Central memory CD4-positive, alpha-beta T cell (primary cell): ENCODE data around the gene HS3ST3A1.
"Not testable (repeated sequence)": the region's sequence is repeated elsewhere in the genome, so short reads cannot be mapped to it uniquely, and the experiment has no call there.

ENCODE experiments used
- DNase-seq: peaks from one replicate; pipeline ENCODE4 v3.0.0; 2022

Gene HS3ST3A1

DNA sequence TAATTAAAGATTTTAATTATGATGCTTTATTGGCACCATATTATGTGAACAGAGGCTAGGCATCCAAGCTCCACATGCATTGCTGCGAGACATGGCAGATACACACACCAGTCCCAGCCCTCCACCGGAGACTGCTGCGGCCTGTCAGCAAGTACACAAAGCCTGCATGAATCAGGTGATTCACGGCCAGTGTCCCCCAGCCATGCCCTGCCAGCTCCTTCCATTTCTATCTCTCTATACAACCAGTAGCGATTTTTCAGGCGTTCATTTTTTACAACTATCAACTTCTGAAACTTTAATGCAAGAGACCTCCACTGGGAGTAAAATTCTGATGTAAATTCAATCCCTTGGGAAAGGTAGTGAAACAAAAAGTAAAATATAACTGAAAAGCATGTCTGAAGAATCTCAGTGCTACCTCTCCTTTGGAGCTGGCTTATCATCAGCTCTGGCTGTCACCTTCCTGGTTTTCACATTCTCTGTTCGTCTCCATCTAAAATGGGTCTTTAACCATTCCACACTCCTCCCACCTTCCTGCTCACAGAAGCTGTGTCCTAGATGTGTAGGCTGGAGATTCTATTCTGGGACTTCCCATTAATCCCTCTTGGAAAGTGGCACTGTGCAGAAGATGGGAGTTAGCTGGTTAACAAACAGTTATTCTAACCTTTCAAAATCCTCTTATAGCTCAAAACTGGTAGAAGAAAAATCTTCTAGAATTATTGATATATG lies 32.2 kb downstream of the HS3ST3A1 start:
- DNase-seq: no peak

DNA sequence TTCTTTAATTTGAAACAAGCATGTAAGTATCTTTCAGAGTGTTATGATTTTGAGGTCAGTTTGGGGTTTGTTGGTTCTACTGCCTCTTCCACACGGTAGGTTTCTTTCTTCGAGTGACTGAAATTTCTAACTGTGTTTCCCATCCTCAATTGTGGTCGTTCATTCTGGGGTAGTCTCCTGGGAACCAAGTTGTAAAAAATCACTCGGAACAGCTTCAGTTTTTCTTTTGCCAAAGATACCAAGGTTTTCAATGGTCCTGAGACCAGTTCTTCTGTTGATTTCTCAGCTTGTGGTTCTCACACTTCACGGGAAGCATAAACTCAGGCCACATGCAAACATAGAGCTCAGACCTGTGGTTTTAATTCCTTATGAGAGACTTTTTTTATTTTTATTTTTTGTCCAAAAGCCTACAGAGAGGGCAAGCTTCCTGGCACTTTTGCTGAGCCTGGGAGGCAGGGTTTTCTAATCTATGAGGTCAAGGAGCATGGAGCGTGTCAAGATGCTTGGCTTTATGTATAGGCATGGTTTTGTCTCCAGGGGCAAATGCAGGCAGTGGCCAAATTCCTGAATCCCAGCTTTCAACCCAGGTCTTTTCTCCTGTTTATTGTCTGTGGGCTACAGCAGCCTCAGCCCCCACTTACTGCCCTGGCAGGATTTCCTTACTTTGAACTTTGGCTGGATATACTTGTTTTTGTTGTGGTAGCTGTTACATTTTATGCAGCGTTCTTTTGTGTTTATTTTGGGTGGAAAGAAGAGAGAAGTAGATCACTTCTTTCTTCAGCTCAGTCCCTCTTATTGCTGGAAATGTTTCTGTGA lies 32.9 kb downstream of the HS3ST3A1 start:
- no peak for DNase-seq

DNA sequence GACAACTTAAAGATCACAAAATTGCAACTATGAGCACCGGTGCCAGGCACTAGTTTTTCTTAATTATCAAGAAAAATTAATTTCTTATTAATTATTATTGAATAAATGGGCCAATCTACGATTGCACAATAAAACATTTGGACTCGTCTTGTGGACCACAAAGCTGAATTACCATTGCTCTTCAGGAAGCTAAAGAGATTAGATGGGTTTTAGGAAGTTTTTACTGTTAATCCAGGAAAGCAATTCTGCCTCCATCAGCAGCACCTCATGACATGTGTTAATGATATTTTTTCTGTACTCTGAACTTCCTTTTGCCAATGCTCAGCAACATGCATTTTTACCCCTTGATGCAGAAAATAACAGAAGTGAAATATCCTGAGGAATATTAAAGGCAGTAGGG lies 37.9 kb downstream of the HS3ST3A1 start:
- DNase-seq: no peak

DNA sequence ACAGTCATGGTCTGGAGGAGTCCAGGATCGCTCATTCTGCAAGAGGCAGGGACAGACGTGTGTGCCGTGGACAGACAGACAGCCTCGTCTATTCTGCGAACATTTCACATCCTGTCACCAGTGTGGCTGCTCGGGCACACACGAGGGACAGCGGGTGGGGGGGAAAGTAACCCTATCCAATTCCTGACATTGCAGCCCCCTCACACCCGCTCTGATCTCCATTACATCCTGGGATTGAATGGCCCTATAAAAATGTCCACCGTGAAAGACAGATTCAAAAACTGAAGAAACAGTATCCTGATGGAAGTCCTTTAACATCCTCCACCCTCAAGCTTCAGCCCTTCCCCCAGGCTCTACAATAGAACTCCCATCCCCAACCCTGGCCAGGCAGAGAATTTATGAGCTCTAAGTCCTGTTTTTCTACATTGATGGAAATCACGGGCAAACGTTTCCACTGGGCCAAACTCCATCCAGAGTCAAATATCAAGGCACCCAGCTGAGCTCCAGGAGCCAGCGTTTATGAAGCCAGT lies 39.4 kb downstream of the HS3ST3A1 start:
- no peak for DNase-seq

DNA sequence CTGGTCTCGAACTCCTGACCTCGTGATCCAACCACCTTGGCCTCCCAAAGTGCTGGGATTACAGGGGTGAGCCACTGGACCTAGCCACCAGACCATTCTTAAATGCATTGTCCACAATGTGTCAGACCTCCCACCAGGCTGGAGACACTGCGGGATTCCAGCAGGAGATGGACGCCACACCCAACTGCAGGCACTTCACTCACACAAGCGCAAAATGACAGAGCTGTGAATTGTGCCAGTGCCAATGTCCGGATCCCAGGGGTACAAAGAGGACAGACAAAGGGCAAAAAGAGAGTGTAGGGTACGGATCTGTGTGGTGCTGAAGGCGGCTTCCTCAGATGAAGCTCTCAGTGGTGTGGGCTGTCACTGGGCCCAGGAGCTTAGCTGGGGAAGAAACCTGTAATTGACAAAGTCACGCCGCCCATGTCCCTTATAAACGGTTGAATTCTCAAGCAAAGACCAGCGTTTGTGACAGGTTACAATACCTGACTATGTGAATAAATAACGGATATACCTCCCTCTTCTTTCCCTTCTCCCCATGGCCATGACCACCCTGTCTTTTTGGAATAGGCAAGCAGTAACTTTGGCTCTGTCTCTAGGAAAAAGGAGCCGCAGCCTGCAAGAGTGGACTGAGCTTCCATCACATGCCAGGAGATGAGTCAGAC lies 40.0 kb downstream of the HS3ST3A1 start:
- DNase-seq: no peak

DNA sequence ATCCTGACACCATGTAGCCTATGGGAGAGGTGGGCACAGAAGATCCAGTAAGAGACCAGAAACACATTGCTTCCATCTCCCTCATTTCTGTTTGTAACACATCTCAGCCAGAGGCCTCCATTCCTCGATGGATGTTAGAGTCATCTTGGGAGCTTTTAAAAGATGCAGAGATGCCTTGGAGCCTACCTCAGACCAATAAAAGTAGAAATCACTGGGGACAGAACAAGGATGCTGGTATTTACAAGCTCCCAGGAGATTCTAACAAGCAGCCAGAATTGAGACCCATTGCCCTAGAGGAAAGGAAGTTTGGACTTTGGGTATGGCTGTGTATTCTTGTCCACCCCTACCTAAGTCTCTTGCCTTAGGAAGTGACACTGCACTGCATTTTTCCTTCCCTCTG lies 40.8 kb downstream of the HS3ST3A1 start:
- no peak for DNase-seq

DNA sequence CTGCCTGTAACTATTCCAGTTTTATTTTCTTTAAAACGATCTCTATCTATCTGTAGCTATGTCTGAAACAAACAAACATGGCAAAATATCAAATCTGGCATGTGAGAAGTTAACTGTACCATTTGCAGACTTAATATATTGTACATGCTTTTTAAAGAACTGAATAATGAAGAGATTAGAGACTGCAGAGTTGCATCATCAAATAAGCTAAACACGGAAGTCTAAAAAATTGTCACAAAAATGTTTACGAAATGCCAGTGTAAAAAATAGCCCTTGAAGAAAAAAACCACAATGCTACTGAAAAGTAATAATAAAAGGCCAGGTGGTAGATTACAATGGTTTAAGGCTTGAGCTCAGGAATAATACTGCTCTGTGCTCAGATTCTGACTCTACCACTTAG lies 43.1 kb downstream of the HS3ST3A1 start:
- no peak for DNase-seq

DNA sequence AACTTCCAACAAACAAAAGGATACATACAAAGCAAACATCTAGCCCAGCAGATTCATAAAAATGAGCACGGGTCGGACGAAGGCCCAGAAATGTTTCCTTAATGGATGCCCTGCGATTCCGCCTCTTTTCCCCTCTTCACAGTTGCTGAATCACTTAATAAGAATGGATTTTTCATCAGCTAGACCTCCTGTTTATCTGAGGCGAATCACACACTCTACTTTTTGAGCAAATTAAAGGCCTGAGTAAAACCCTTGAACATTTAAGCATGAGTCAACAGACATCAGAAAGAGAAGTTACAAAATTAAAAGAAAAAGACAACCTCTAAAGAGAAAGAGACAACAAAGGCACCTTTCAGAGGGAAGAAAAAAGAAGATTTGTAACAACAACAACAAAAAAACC lies 44.7 kb downstream of the HS3ST3A1 start:
- no peak for DNase-seq

DNA sequence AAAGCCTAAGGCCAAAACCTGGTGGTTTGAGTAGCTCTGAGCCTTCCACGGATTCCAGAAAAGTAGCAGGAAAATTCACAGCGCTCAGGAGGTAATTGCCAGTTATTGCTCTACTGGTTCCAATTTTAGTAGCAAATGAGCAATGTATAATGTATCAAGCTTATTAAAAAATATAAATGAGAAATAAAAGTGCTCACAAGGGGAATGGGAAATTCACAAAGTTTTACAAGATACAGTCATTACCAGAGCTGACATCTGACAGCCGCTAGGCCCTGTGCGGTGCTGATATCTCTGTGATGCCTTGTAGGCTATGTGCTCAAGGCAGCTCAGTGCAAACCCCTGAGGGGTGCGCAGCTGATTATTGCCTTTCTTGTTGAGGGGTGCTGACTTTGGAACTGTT lies 47.5 kb downstream of the HS3ST3A1 start:
- no peak for DNase-seq

DNA sequence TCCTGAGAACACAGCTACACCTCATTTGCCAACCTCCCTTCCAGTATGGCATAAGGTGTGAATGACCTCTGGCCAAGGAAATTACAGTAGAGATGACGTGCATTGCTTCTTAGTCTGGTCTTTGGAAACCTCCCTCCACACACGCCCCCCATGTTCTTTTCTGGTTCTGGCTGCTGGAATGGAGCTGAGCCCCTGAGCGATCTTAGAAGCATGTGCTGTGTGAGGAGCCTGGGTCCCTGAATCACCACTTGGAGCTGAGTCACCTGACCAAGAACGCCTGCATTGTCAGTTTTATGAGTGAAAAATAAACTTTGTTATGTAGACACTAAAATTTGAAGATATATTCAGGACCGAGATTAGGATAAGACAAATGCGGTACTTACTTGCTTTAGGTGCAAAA lies 51.4 kb downstream of the HS3ST3A1 start:
- DNase-seq: no peak

DNA sequence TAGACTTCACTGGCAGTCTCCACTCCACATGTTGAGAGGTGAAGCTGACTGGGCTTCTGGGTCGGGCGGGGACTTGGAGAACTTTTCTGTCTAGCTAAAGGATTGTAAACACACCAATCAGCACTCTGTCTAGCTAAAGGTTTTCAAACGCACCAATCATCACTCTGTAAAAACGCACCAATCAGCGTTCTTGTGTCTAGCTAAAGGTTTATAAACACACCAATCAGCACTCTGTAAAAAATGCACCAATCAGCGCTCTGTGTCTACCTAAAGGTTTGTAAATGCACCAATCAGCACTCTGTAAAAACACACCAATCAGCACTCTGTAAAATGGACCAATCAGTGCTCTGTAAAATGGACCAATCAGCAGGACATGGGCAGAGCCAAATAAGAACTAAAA lies 53.2 kb downstream of the HS3ST3A1 start:
- not testable (repeated sequence) for DNase-seq

DNA sequence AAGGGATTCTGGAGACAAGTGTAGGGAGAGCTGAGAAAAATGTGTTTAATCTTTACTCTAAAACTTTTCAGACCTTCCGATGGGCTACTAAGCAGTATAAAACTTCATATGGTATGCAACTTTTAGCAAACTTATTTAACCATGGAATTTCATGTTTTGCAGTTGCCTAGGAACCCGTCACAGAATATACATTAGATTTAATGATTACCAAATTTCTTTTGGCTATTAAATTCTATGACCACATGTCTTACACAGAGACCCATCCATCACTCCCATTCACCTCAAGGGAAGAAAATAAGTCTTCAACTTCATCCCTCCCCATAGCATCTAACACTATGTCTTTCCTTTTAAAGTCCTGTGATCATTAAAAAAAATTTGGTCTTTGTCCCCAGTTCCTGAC lies 54.9 kb downstream of the HS3ST3A1 start:
- DNase-seq: no peak

DNA sequence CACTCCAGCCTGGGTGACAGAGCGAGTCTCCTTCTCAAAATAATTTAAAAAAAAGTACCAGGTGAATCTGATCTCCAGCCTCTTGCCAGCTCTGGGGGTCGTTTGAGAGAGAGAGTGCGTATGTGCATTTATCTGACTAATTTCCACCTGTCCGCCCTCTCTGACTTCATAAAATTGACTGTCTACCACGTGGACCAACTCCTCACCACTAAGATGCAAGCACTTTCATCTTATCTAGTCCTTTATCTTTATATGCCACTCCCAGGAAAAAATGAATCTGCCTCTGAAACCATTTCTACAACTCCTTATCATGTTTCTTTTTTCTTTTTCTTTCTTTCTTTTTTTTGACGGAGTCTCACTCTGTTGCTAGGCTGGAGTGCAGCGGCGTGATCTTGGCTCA lies 55.8 kb downstream of the HS3ST3A1 start:
- no peak for DNase-seq

DNA sequence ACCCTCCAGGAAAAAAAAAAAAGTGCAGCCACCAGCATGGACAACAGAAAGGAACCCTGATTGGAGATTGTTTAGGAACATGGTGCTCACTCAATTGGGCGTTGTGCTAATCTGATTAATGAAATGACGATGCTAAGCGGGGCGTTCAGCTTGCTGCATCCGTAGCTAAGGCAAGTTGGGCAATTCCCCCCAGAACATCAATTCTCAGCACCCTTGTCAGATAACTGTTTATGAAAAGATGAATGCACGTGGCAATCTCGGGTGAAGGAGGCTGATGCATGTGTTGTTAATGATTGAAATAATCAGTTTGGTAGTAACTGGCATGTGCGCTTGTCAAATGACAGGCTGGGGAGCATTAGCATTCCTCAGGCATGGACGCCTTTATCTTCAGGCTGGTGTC lies 57.0 kb downstream of the HS3ST3A1 start:
- no peak for DNase-seq

DNA sequence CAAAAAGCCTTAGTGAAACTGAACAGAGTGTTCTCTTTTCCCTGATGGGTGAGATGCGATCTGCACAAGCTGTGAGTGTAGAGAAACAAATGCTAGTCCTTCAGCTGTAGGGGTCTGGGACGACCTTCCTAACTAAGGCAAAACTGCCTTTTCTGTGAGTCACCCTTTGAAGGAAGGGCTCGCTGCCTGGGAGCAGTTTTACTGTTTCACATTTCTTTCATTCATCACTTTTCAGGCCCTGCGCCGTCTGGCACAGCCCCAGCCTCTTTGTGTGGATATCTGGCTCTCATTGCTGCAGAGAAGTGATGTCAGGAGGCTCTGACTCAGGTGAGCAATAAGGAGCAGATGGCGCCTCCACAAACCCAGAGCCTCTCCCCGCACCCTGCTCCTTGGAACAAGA lies 57.4 kb downstream of the HS3ST3A1 start:
- DNase-seq: no peak

DNA sequence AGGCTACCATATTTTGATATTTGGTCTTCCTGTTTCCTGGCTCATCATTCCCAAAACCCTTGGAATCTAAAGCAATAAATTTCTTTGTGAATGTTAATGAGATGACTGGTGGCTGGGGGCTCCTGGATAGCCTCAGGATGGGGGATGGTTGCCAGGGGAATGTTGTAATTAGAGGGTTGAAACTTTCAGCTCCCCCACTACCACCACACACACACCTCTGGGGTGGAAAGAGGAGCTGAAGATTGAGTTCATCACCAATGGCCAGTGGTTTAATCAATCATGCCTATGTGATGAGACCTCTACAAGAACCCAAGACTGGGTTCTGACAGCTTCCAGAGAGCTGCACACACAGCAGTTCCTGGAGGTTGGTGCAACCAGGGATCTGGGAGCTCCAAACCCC lies 59.1 kb downstream of the HS3ST3A1 start:
- DNase-seq: no peak

DNA sequence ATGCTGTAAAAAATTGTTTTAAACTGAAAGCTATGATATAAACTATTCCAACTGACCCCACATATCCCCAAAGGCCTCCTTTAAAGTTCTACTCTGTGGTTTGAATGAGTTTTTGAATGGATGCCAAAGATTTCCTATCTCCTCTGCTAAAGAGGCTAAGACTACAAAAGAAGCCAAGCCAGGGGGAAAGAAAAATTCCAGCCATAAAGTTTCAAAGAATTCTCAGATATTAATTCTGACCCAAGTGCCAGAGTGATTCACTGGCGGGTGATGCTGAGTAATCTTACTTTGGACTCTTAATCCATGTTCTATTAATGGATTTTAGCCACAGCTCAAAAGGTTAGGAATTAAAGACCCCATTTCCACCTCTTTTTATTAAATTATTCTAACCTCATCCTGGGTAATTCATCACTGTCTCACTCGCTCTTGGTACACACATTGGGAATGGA lies 60.7 kb downstream of the HS3ST3A1 start:
- DNase-seq: no peak

DNA sequence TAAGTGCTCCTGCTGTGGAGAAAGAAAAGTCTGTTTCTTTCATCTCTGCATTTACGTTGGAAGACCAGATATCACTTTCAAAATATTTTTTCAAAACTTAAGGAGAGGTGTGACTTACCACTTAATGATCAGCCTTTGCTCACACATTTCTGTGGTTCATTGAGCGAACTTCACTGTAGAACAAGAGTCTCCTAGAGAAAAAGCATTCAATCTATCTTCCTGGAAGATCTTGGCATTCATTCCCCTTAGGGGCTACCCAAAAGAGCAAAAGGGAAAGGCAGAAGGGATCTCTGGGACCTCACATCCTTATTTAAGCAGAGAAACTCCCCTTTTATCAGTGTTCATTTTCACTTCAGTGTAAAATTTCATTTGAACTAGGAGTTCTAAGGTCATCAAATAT lies 61.2 kb downstream of the HS3ST3A1 start:
- DNase-seq: no peak

DNA sequence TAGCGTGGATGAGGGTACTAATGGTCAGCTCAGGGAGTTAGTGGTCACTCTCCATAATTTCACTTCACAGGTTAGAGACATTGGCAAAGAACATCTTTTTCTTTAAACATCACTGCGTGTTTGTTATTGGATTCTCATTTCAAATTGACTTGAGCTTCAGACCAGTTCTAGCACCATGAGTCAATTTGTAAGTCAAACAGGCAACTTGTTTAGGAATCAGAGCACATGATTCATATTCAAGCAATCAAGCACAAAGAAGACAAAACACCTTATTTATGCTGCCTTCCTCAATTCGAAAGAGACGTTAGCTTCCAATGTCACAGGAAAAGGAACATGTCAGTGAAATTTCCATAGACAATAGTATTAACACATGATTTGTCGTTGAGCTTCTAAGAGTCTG lies 62.3 kb downstream of the HS3ST3A1 start:
- DNase-seq: no peak

DNA sequence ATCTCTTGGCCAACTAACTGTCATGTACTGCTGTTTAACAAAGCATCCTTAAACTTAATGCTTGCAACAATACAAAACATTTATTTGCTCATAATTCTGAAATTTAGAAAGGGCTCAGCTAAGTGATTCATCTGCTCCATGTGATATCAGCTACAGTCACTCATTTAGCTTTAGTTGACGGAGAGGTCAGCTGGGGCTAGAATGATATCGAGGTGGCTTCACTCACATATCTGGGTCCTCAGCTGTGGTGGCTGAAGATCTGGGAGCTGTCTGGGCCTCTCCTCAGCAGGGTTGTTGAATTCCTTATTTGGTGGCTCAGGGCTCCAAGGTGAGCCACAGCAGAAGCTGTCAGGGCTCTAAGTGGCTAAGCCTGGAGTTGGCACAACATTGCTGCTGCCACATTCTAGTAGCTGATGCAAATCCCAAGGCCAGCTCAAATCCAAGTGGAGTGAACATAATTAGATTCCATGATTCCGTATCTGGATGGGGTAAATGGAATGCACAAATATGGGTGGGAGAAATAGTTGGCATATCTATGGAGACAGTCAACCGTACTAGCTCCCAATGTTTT lies 62.8 kb downstream of the HS3ST3A1 start:
- DNase-seq: no peak

DNA sequence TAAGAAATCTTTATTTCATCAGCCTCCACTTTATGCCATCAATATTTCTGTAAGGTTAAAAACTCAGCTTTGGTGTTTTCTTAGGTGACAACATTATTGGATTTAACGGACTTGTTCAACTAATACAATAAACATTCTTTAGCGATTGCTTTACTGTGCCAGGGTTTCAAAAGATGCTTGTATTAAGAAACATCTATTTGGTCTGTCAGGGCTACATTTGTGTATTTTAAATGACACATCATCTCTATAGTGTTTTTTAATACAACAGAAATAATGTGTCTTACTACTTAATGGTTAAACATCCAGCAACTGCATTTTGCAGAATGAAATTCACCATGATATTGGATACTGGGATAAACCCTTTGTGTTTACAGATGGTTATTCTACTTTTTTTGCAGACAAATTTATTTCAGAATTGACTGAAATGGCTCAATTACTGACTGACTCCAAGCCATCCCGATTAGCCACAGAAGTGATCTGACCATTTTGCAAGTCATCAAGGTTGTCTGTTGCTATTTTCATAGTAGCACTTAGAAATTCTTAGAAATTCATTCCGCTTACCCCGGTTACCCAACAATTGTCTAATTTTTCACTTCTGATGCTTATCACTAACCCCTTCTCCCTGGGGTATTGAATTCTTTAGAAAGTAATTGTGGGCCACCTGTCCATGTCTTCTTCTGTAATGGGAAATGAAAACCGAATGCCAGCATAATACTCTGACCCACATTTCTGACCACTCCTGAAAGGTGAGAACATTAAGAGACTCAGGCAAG lies 63.7 kb downstream of the HS3ST3A1 start:
- no peak for DNase-seq

DNA sequence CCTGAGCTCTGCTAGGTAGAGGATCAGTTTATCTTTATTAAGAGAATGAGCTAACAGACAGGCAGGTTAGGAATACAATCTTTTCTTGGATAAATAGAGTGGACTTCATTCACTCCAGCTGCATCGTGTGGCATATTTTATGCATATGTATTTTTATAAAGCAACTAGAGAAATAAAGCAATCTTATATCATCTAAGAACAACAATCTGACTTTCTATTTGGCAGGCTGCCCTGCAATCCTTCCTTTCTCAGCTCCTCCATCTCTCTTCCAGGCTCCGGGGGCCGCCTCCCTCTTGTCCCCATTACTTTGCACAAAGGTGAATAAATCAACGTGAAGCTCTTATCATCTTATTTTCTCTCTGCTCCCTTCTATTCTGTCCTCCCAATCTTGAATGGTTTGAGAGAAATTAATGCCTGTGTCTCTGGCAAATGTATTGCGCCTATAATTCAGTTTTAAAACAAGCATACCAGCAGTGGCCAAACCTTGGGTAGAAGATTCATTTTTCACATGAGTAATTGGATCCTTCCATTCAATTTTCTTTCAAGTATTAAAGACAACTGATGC lies 64.5 kb downstream of the HS3ST3A1 start:
- DNase-seq: no peak
